K562 (cell line): ENCODE results near the gene PRKAG2. TPM values are rescaled to one million over a fixed set of nuclear protein-coding genes. Genes with fewer than 3 reads are reported as not detected.
A peak's percentile ranks its signal among the peaks of the same experiment; 100 is the strongest.

ENCODE experiments used
- ARID4B ChIP-seq: sonication (generic); formaldehyde crosslinking; IDR thresholded peaks from 2 replicates; pipeline ENCODE4 v1.8.0; 2022; ENCODE audit warnings: mild to moderate bottlenecking, missing genetic modification reagents
- CTBP1 ChIP-seq: fragments of 450-650 bp; IDR thresholded peaks from 2 replicates; pipeline ENCODE4 v1.6.1; 2016; ENCODE audit warnings: borderline replicate concordance
- ERF ChIP-seq: fragments of 450-650 bp; formaldehyde crosslinking; IDR thresholded peaks from 2 replicates; pipeline ENCODE4 v1.4.0; 2020; ENCODE audit warnings: mild to moderate bottlenecking, mixed read lengths
- GTF2A2 ChIP-seq: IDR thresholded peaks from 2 replicates; pipeline ENCODE4 v1.6.1; 2016; ENCODE audit warnings: mild to moderate bottlenecking, missing genetic modification characterization, missing compliant biosample characterization
- HNRNPLL ChIP-seq: fragments of 200-400 bp; formaldehyde crosslinking; IDR thresholded peaks from 2 replicates; pipeline ENCODE4 v1.6.1; 2017; ENCODE audit warnings: low read length, low read depth, mild to moderate bottlenecking; ENCODE audit not compliant: poor library complexity, severe bottlenecking
- ILF3 ChIP-seq: fragments of 450-650 bp; IDR thresholded peaks from 2 replicates; pipeline ENCODE4 v1.6.1; 2018; ENCODE audit warnings: antibody characterized with exemption, mild to moderate bottlenecking, moderate library complexity, borderline replicate concordance
- KDM5B ChIP-seq: fragments of 200-600 bp; sonication (generic); IDR thresholded peaks from 2 replicates; pipeline ENCODE4 v1.6.1; 2012; ENCODE audit warnings: low read depth, mild to moderate bottlenecking, moderate library complexity, low read length, control low read depth, inconsistent platforms; ENCODE audit not compliant: insufficient replicate concordance
- KLF1 ChIP-seq: fragments of 450-650 bp; IDR thresholded peaks from 2 replicates; pipeline ENCODE4 v1.6.1; 2016; ENCODE audit warnings: missing genetic modification characterization, missing compliant biosample characterization
- MITF ChIP-seq: IDR thresholded peaks from 2 replicates; pipeline ENCODE4 v1.6.1; 2014; ENCODE audit warnings: antibody characterized with exemption
- MTA3 ChIP-seq: fragments of 450-650 bp; formaldehyde crosslinking; IDR thresholded peaks from 2 replicates; pipeline ENCODE4 v1.6.1; 2017; ENCODE audit warnings: mild to moderate bottlenecking, borderline replicate concordance
- NFIC ChIP-seq: fragments of 450-650 bp; IDR thresholded peaks from 2 replicates; pipeline ENCODE4 v1.6.1; 2017; ENCODE audit warnings: mild to moderate bottlenecking, inconsistent platforms
- RBFOX2 ChIP-seq: fragments of 200-400 bp; formaldehyde crosslinking; IDR thresholded peaks from 2 replicates; pipeline ENCODE4 v1.6.1; 2017; ENCODE audit warnings: low read depth, mild to moderate bottlenecking, low read length, moderate library complexity
- TFAP4 ChIP-seq: sonication (generic); formaldehyde crosslinking; IDR thresholded peaks from 2 replicates; pipeline ENCODE4 v1.8.0; 2022; ENCODE audit warnings: missing genetic modification reagents, mild to moderate bottlenecking, moderate library complexity, borderline replicate concordance
- ZFPM2 ChIP-seq: fragments of 250-450 bp; sonication (Bioruptor Pico); IDR thresholded peaks from 2 replicates; pipeline ENCODE4 v1.5.1; 2022; ENCODE audit warnings: mild to moderate bottlenecking
- ZNF395 ChIP-seq: fragments of 200-800 bp; sonication (Bioruptor generic); IDR thresholded peaks from 2 replicates; pipeline ENCODE4 v1.6.1; 2017; ENCODE audit warnings: missing genetic modification characterization, missing compliant biosample characterization
- ZNF589 ChIP-seq: fragments of 200-800 bp; sonication (Bioruptor generic); IDR thresholded peaks from 2 replicates; pipeline ENCODE4 v1.6.1; 2016; ENCODE audit warnings: low read depth, missing genetic modification characterization, missing compliant biosample characterization
- ZNF695 ChIP-seq: fragments of 450-650 bp; formaldehyde crosslinking; IDR thresholded peaks from 2 replicates; pipeline ENCODE4 v1.4.0; 2020; ENCODE audit warnings: mild to moderate bottlenecking, moderate library complexity
- ZNF766 ChIP-seq: fragments of 200-800 bp; sonication (Bioruptor generic); conservative IDR thresholded peaks from 2 replicates; pipeline ENCODE4 v1.6.1; 2016; ENCODE audit warnings: missing genetic modification characterization, missing compliant biosample characterization
- polyA plus RNA-seq, 8 experiments: library from polyadenylated mRNA; depleted of rRNA in 4 of 8; stranded (reverse) in 5 of 8; unstranded in 3 of 8; fragments of >200 nt; fragmentation: Nextera tagmentation in 2 of 8; fragmentation: Illumina TruSeq in 1 of 8; extraction: Ambion mirVana in 2 of 8; extraction: Trizol in 1 of 8; gene quantifications; 2 replicates each; pipeline versions ENCODE4 v1.2.1 to v1.2.3, GENCODE V29; 2011 to 2014; ENCODE audit warnings: inconsistent platforms in 1 of 8, missing spikeins in 1 of 8
- total RNA-seq, 7 experiments: library from RNA; depleted of rRNA in 6 of 7; stranded (reverse); fragments of >200 nt in 6 of 7; fragmentation: Illumina TruSeq in 2 of 7; extraction: Trizol in 2 of 7; gene quantifications; 2 replicates each; pipeline versions ENCODE4 v1.2.1 to v1.2.3, GENCODE V29; 2011 to 2021; ENCODE audit warnings: low replicate concordance in 1 of 7

PRKAG2 gene
- total and polyA plus RNA-seq, 9 of the 15 experiments (the other 6 are each of a cell fraction or from before 2014, with no cell fraction given), result 0.99 to 5.6 (median 3.3) TPM

GRCh38 chr7:151518947-151519764 lies 357.8 kb downstream of the PRKAG2 start (continued):
- TF ChIP-seq KDM5B (peak; percentile 24), KLF1 (tag) (0 out of 2 replicates have a peak, but pooled peaks have one; percentile 63), MITF (peak; percentile 27; the same call in 1 of the 2 replicates), ZNF695 (CRISPR knock-in tag) (0 out of 2 replicates have a peak, but pooled peaks have one; percentile 5), ZNF589 (CRISPR knock-in tag) (peak; percentile 57; the same call in 1 of the 2 replicates), CTBP1 (peak; percentile 96), ARID4B (CRISPR knock-in tag) (peak; percentile 17; the same call in 1 of the 2 replicates), HNRNPLL (peak; percentile 45), ZFPM2 (CRISPR knock-in tag) (0 out of 2 replicates have a peak, but pooled peaks have one; percentile 26), ZNF395 (CRISPR knock-in tag) (peak; percentile 71; the same call in 1 of the 2 replicates), RBFOX2 (peak; percentile 91), ILF3 (peak; percentile 67; the same call in 1 of the 2 replicates), GTF2A2 (tag) (peak; percentile 65; the same call in 1 of the 2 replicates), TFAP4 (CRISPR knock-in tag) (peak; percentile 30; the same call in 1 of the 2 replicates), ERF (CRISPR knock-in tag) (peak; percentile 93), NFIC (0 out of 2 replicates have a peak, but pooled peaks have one; percentile 18), ZNF766 (0 out of 2 replicates have a peak, but pooled peaks have one; percentile 60), MTA3 (peak; percentile 16)
